HG03575 (cell line): ENCODE data around the gene VPREB1.
"Not testable (repeated sequence)": the region's sequence is repeated elsewhere in the genome, so short reads cannot be mapped to it uniquely, and the experiment has no call there.

Experiments
- ATAC-seq: cut with Tn5 transposase; IDR thresholded peaks from one replicate; pipeline ENCODE4 v1.9.1; 2021; ENCODE audit not compliant: unreplicated experiment, insufficient number of reproducible peaks, low FRiP score; ENCODE audit errors: extremely low read depth

Gene VPREB1

GRCh38 chr22:22210889-22211833 lies 33.4 kb upstream of the VPREB1 start:
- ATAC-seq: no peak

GRCh38 chr22:22213231-22213630 lies 31.4 kb upstream of the VPREB1 start:
- ATAC-seq: no peak

- ATAC-seq: no peak
Observed at GRCh38 chr22:22214819-22215329, 29.7 kb upstream of the VPREB1 start.

GRCh38 chr22:22215659-22216449 lies 28.7 kb upstream of the VPREB1 start:
- ATAC-seq: no peak

- ATAC-seq: no peak
Observed at GRCh38 chr22:22216450-22216959, 28.1 kb upstream of the VPREB1 start.

GRCh38 chr22:22218302-22218701 lies 26.3 kb upstream of the VPREB1 start:
- ATAC-seq: no peak

- no peak for ATAC-seq
Observed at GRCh38 chr22:22219140-22219996, 25.2 kb upstream of the VPREB1 start.

- ATAC-seq: not testable (repeated sequence)
Observed at GRCh38 chr22:22221043-22221442, 23.5 kb upstream of the VPREB1 start.

GRCh38 chr22:22226448-22227187 lies 18.0 kb upstream of the VPREB1 start:
- ATAC-seq: no peak

GRCh38 chr22:22228421-22228820 lies 16.2 kb upstream of the VPREB1 start:
- ATAC-seq: no peak

GRCh38 chr22:22228921-22229320 lies 15.7 kb upstream of the VPREB1 start:
- no peak for ATAC-seq

GRCh38 chr22:22229683-22230420 lies 14.7 kb upstream of the VPREB1 start:
- ATAC-seq: no peak

- no peak for ATAC-seq
Observed at GRCh38 chr22:22230438-22230837, 14.1 kb upstream of the VPREB1 start.

- ATAC-seq: no peak
Observed at GRCh38 chr22:22233081-22233480, 11.5 kb upstream of the VPREB1 start.

- no peak for ATAC-seq
Observed at GRCh38 chr22:22235558-22235957, 9.0 kb upstream of the VPREB1 start.

GRCh38 chr22:22237521-22237920 lies 7.1 kb upstream of the VPREB1 start:
- ATAC-seq: no peak

- ATAC-seq: no peak
Observed at GRCh38 chr22:22239311-22239939, 5.2 kb upstream of the VPREB1 start.
